ENCODE results near the gene ZNF202.

Gene ZNF202

GRCh38 chr11:123745764-123746451 is 4.4 kb upstream of the ZNF202 start:
- H3K27me3 ChIP-seq (ENCODE audit: insufficient read depth, low read length, poor library complexity, severe bottlenecking) = peaks cover 7% of the 10 kb centered on the region
- H3K36me3 ChIP-seq (ENCODE audit: insufficient read depth, low read length) = no peaks in the 10 kb centered on the region
- no peaks in the 10 kb centered on the region for H4K20me1 ChIP-seq (ENCODE audit: insufficient read depth, low read length, poor library complexity, severe bottlenecking)
- H3F3A ChIP-seq (ENCODE audit: low read depth) = no peaks in the 10 kb centered on the region
- no peaks in the 10 kb centered on the region for H3K9me3 ChIP-seq (ENCODE audit: insufficient read depth, low read depth, low read length)
- H3K9ac ChIP-seq (ENCODE audit: low read depth, low read length, poor library complexity, severe bottlenecking) = no peak overlapping the region
- H3K4me2 ChIP-seq (ENCODE audit: low read depth, low read length, poor library complexity, severe bottlenecking) = no peak overlapping the region
- no peak for TF ChIP-seq EZH2phosphoT487 (IDR thresholded peaks at IDR 0.05; ENCODE audit: borderline replicate concordance)
- no peak for TF ChIP-seq CTCF (conservative IDR thresholded peaks at IDR 0.05; ENCODE audit: low read length)
- peaks cover 4% of the 10 kb centered on the region for H3K79me2 ChIP-seq (ENCODE audit: insufficient read depth, low read length)
- H3K4me3 ChIP-seq (ENCODE audit: low read length, poor library complexity, severe bottlenecking) = no peak overlapping the region
- H3K4me1 ChIP-seq (ENCODE audit: insufficient read depth, low read length, poor library complexity, severe bottlenecking) = peaks cover 8% of the 10 kb centered on the region
- no peaks in the 10 kb centered on the region for H3K9me2 ChIP-seq (replicated peaks; ENCODE audit: low read depth, low read length)
- H2AFZ ChIP-seq (ENCODE audit: low read length) = no peak overlapping the region

- Histone ChIP-seq H3F3A (ENCODE audit: low read depth) (no peaks in the 10 kb centered on the region), H3K4me3 (ENCODE audit: low read length, poor library complexity, severe bottlenecking) (peak overlapping the region; percentile 81), H3K27me3 (ENCODE audit: insufficient read depth, low read length, poor library complexity, severe bottlenecking) (peaks cover 7% of the 10 kb centered on the region), H3K79me2 (ENCODE audit: insufficient read depth, low read length) (peaks cover 36% of the 10 kb centered on the region), H4K20me1 (ENCODE audit: insufficient read depth, low read length, poor library complexity, severe bottlenecking) (peaks cover 10% of the 10 kb centered on the region), H3K4me1 (ENCODE audit: insufficient read depth, low read length, poor library complexity, severe bottlenecking) (peaks cover 32% of the 10 kb centered on the region), H3K36me3 (ENCODE audit: insufficient read depth, low read length) (peaks cover 3% of the 10 kb centered on the region; the same call in 1 of the 2 replicates), H2AFZ (ENCODE audit: low read length) (0 out of 2 replicates have a peak overlapping the region, but pooled peaks have one; percentile 95), H3K9ac (ENCODE audit: low read depth, low read length, poor library complexity, severe bottlenecking) (peak overlapping the region; percentile 91), H3K9me3 (ENCODE audit: insufficient read depth, low read depth, low read length) (no peaks in the 10 kb centered on the region), H3K9me2 (replicated peaks; ENCODE audit: low read depth, low read length) (no peaks in the 10 kb centered on the region), H3K4me2 (ENCODE audit: low read depth, low read length, poor library complexity, severe bottlenecking) (peak overlapping the region; percentile 80)
- TF ChIP-seq EZH2phosphoT487 (IDR thresholded peaks at IDR 0.05; ENCODE audit: borderline replicate concordance) = no peak
- no peak for TF ChIP-seq CTCF (conservative IDR thresholded peaks at IDR 0.05; ENCODE audit: low read length)
Observed at GRCh38 chr11:123742724-123743120, 1.3 kb upstream of the ZNF202 start.

GRCh38 chr11:123742031-123742723 is 717 bp upstream of the ZNF202 start:
- no peaks in the 10 kb centered on the region for H3K9me2 ChIP-seq (replicated peaks; ENCODE audit: low read depth, low read length)
- peak overlapping the region; percentile 91 for H3K9ac ChIP-seq (ENCODE audit: low read depth, low read length, poor library complexity, severe bottlenecking)
- peaks cover 41% of the 10 kb centered on the region for H3K79me2 ChIP-seq (ENCODE audit: insufficient read depth, low read length)
- TF ChIP-seq EZH2phosphoT487 (IDR thresholded peaks at IDR 0.05; ENCODE audit: borderline replicate concordance) = no peak
- TF ChIP-seq CTCF (conservative IDR thresholded peaks at IDR 0.05; ENCODE audit: low read length) = no peak
- no peaks in the 10 kb centered on the region for H3F3A ChIP-seq (ENCODE audit: low read depth)
- H3K9me3 ChIP-seq (ENCODE audit: insufficient read depth, low read depth, low read length) = no peaks in the 10 kb centered on the region
- peak overlapping the region; percentile 95 for H2AFZ ChIP-seq (ENCODE audit: low read length)
- peaks cover 7% of the 10 kb centered on the region for H3K27me3 ChIP-seq (ENCODE audit: insufficient read depth, low read length, poor library complexity, severe bottlenecking)
- H3K4me1 ChIP-seq (ENCODE audit: insufficient read depth, low read length, poor library complexity, severe bottlenecking) = peaks cover 32% of the 10 kb centered on the region
- H3K4me3 ChIP-seq (ENCODE audit: low read length, poor library complexity, severe bottlenecking) = peak overlapping the region; percentile 81
- H3K4me2 ChIP-seq (ENCODE audit: low read depth, low read length, poor library complexity, severe bottlenecking) = peak overlapping the region; percentile 80
- peaks cover 10% of the 10 kb centered on the region for H4K20me1 ChIP-seq (ENCODE audit: insufficient read depth, low read length, poor library complexity, severe bottlenecking)
- H3K36me3 ChIP-seq (ENCODE audit: insufficient read depth, low read length) = peaks cover 6% of the 10 kb centered on the region; the same call in 1 of the 2 replicates
